Neural cell (in vitro differentiated cells): Measurements from ENCODE around the gene ABHD8. TPM values are rescaled to one million over a fixed set of nuclear protein-coding genes. Genes with fewer than 3 reads are reported as not detected.

Experiments used
- H2AFZ ChIP-seq: fragments of 200-600, 300-800 bp; sonication (generic), shearing (Covaris generic); 2 replicates; pipeline ENCODE4 v1.6.0; 2014; ENCODE audit warnings: low read depth, mild to moderate bottlenecking, antibody characterized with exemption, low read length, moderate library complexity
- H3F3A ChIP-seq: fragments of 200-600 bp; shearing (Covaris generic); 2 replicates; pipeline ENCODE4 v1.6.1; 2016; ENCODE audit warnings: mild to moderate bottlenecking, moderate library complexity, mixed read lengths, antibody characterized with exemption, low read length; ENCODE audit not compliant: insufficient read depth, poor library complexity, severe bottlenecking
- H3K27ac ChIP-seq: fragments of 200-600, 300-800 bp; sonication (generic), shearing (Covaris generic); 2 replicates; pipeline ENCODE4 v1.5.1; 2014; ENCODE audit warnings: mild to moderate bottlenecking, low read length, moderate library complexity
- H3K27me3 ChIP-seq: fragments of 300-800, 200-600 bp; sonication (generic), shearing (Covaris generic); 2 replicates; pipeline ENCODE4 v1.6.0; 2014; ENCODE audit warnings: mild to moderate bottlenecking, low read depth, low read length, moderate library complexity; ENCODE audit not compliant: insufficient read depth
- H3K36me3 ChIP-seq: fragments of 300-800, 200-600 bp; sonication (generic), shearing (Covaris generic); 2 replicates; pipeline ENCODE4 v1.5.1; 2014; ENCODE audit warnings: mild to moderate bottlenecking, antibody characterized with exemption, low read length, moderate library complexity; ENCODE audit not compliant: insufficient read depth
- H3K4me2 ChIP-seq: fragments of 300-800, 200-600 bp; sonication (generic), shearing (Covaris generic); 2 replicates; pipeline ENCODE4 v1.6.0; 2014; ENCODE audit warnings: mild to moderate bottlenecking, low read length
- H3K4me3 ChIP-seq: fragments of 300-800, 200-600 bp; sonication (generic), shearing (Covaris generic); 2 replicates; pipeline ENCODE4 v1.5.1; 2014; ENCODE audit warnings: mild to moderate bottlenecking, low read length, moderate library complexity
- H3K79me2 ChIP-seq: fragments of 200-600 bp; shearing (Covaris generic); replicated peaks from 2 replicates; pipeline ENCODE4 v1.6.0; 2014; ENCODE audit warnings: mild to moderate bottlenecking, low read length, moderate library complexity; ENCODE audit not compliant: insufficient read depth
- H3K9ac ChIP-seq: fragments of 300-800, 200-600 bp; sonication (generic), shearing (Covaris generic); 2 replicates; pipeline ENCODE4 v1.6.1; 2016; ENCODE audit warnings: mild to moderate bottlenecking, low read length, mixed read lengths
- H3K9me2 ChIP-seq: fragments of 200-600 bp; shearing (Covaris generic); 2 replicates; pipeline ENCODE4 v1.6.1; 2016; ENCODE audit warnings: mild to moderate bottlenecking, low read length, mixed read lengths; ENCODE audit not compliant: insufficient read depth
- H3K9me3 ChIP-seq: fragments of 200-600, 300-800 bp; sonication (generic), shearing (Covaris generic); 2 replicates; pipeline ENCODE4 v1.6.1; 2016; ENCODE audit warnings: mild to moderate bottlenecking, mixed run types, low read length, moderate library complexity, mixed read lengths
- H4K20me1 ChIP-seq: fragments of 200-600 bp; shearing (Covaris generic); 2 replicates; pipeline ENCODE4 v1.6.1; 2016; ENCODE audit warnings: mild to moderate bottlenecking, mixed run types; ENCODE audit not compliant: insufficient read depth
- EP300 ChIP-seq: fragments of 450-650 bp; conservative IDR thresholded peaks from 2 replicates; pipeline ENCODE4 v1.6.1; 2014; ENCODE audit warnings: antibody characterized with exemption, mild to moderate bottlenecking, moderate library complexity; ENCODE audit not compliant: poor library complexity, severe bottlenecking
- EZH2 ChIP-seq: fragments of 200-600, 300-800 bp; shearing (Covaris generic), sonication (generic); IDR thresholded peaks from 2 replicates; pipeline ENCODE4 v1.6.1; 2014; ENCODE audit warnings: antibody characterized with exemption, low read length, borderline replicate concordance, mild to moderate bottlenecking; ENCODE audit not compliant: insufficient read depth, poor library complexity, severe bottlenecking
- MXI1 ChIP-seq: fragments of 450-650 bp; conservative IDR thresholded peaks from 2 replicates; pipeline ENCODE4 v1.6.1; 2014; ENCODE audit warnings: antibody characterized with exemption, mild to moderate bottlenecking; ENCODE audit not compliant: poor library complexity, severe bottlenecking
- POLR2AphosphoS5 ChIP-seq: IDR thresholded peaks from 2 replicates; pipeline ENCODE4 v1.6.1; 2012
- RAD21 ChIP-seq: fragments of 450-650 bp; conservative IDR thresholded peaks from 2 replicates; pipeline ENCODE4 v1.6.1; 2014; ENCODE audit warnings: antibody characterized with exemption, mild to moderate bottlenecking, moderate library complexity
- REST ChIP-seq: IDR thresholded peaks from 2 replicates; pipeline ENCODE4 v1.6.1; 2012; ENCODE audit warnings: borderline replicate concordance
- SMC3 ChIP-seq: fragments of 450-650 bp; conservative IDR thresholded peaks from 2 replicates; pipeline ENCODE4 v1.6.1; 2014; ENCODE audit warnings: antibody characterized with exemption, mild to moderate bottlenecking, moderate library complexity; ENCODE audit not compliant: poor library complexity
- TAF1 ChIP-seq: IDR thresholded peaks from 2 replicates; pipeline ENCODE4 v1.6.1; 2012; ENCODE audit warnings: low read depth
- polyA plus RNA-seq: library from polyadenylated mRNA; depleted of rRNA; stranded (reverse); fragments of >200 nt; gene quantifications from 2 replicates; pipeline ENCODE4 v1.2.3, GENCODE V29; 2014
- TF ChIP-seq, protein P1 (sequence below): fragments of 450-650 bp; IDR thresholded peaks from 2 replicates; pipeline ENCODE4 v1.5.1; 2014; ENCODE audit warnings: antibody characterized with exemption, mild to moderate bottlenecking, moderate library complexity; ENCODE audit not compliant: poor library complexity, severe bottlenecking

The ABHD8 gene
- polyA plus RNA-seq, 1 donor from 2014 or later = 28.1 TPM

GRCh38 chr19:17266589-17266974 lies 36.6 kb downstream of the ABHD8 start:
- Histone ChIP-seq H3K9me3 (no peaks in the 10 kb centered on the region), H4K20me1 (no peaks in the 10 kb centered on the region), H3F3A (no peaks in the 10 kb centered on the region), H3K9me2 (no peaks in the 10 kb centered on the region), H3K36me3 (no peaks in the 10 kb centered on the region), H2AFZ (no peak overlapping the region), H3K27me3 (no peaks in the 10 kb centered on the region), H3K4me3 (no peak overlapping the region), H3K79me2 (peaks cover 9% of the 10 kb centered on the region), H3K9ac (no peak overlapping the region), H3K4me2 (no peak overlapping the region), H3K27ac (peak overlapping the region; percentile 47)
- TF ChIP-seq TAF1 (no peak), EZH2 (no peak), SMC3 (no peak), POLR2AphosphoS5 (no peak), REST (no peak), MXI1 (no peak), EP300 (no peak), RAD21 (no peak)
- TF ChIP-seq, protein P1, sequence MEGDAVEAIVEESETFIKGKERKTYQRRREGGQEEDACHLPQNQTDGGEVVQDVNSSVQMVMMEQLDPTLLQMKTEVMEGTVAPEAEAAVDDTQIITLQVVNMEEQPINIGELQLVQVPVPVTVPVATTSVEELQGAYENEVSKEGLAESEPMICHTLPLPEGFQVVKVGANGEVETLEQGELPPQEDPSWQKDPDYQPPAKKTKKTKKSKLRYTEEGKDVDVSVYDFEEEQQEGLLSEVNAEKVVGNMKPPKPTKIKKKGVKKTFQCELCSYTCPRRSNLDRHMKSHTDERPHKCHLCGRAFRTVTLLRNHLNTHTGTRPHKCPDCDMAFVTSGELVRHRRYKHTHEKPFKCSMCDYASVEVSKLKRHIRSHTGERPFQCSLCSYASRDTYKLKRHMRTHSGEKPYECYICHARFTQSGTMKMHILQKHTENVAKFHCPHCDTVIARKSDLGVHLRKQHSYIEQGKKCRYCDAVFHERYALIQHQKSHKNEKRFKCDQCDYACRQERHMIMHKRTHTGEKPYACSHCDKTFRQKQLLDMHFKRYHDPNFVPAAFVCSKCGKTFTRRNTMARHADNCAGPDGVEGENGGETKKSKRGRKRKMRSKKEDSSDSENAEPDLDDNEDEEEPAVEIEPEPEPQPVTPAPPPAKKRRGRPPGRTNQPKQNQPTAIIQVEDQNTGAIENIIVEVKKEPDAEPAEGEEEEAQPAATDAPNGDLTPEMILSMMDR = no peak

GRCh38 chr19:17266026-17266425 lies 37.2 kb downstream of the ABHD8 start:
- Histone ChIP-seq H3K9ac (no peak overlapping the region), H3F3A (no peaks in the 10 kb centered on the region), H3K27me3 (no peaks in the 10 kb centered on the region), H3K36me3 (no peaks in the 10 kb centered on the region), H3K79me2 (peaks cover 9% of the 10 kb centered on the region), H3K4me3 (no peak overlapping the region), H3K9me3 (no peaks in the 10 kb centered on the region), H3K9me2 (no peaks in the 10 kb centered on the region), H4K20me1 (no peaks in the 10 kb centered on the region), H3K4me2 (no peak overlapping the region), H2AFZ (no peak overlapping the region), H3K27ac (peak overlapping the region; percentile 47)
- TF ChIP-seq EZH2 = no peak
- TF ChIP-seq SMC3 = no peak
- no peak for TF ChIP-seq EP300
- no peak for TF ChIP-seq TAF1

- Histone ChIP-seq H3K79me2 (peaks cover 9% of the 10 kb centered on the region), H2AFZ (no peak within 1 kb of the TSS), H4K20me1 (no peaks in the 10 kb centered on the region), H3K9me2 (no peaks in the 10 kb centered on the region), H3K9ac (no peak within 1 kb of the TSS), H3K27ac (no peak within 1 kb of the TSS), H3K27me3 (no peaks in the 10 kb centered on the region), H3K9me3 (peaks cover 2% of the 10 kb centered on the region), H3K4me3 (no peak within 1 kb of the TSS), H3K4me2 (no peak within 1 kb of the TSS), H3F3A (no peaks in the 10 kb centered on the region), H3K36me3 (no peaks in the 10 kb centered on the region)
- TF ChIP-seq, protein P1 = no peak
- TF ChIP-seq POLR2AphosphoS5 (no peak), MXI1 (no peak), TAF1 (no peak), REST (no peak), EZH2 (no peak), SMC3 (no peak), EP300 (no peak), RAD21 (no peak)
Measured at GRCh38 chr19:17264641-17264979, 38.6 kb downstream of the ABHD8 start, which contains the start of gene USHBP1. USHBP1 (minus strand) TSS chr19:17264745; CDS start chr19:17264299, 446 bp downstream.
